RCC 7860 (cell line): ENCODE data around the gene RNF148.
"Not testable (repeated sequence)": the region's sequence is repeated elsewhere in the genome, so short reads cannot be mapped to it uniquely, and the experiment has no call there.

Experiments
- DNase-seq: peaks from one replicate; pipeline ENCODE4 v3.0.0-alpha.2; 2015; ENCODE audit warnings: low spot score
- FAIRE-seq: peaks from 2 replicates; lab custom pipeline; 2012; peaks lifted over from hg19 to GRCh38; lab: Jason Lieb, UNC

Gene RNF148

GRCh38 chr7:122691569-122692235 is 11.0 kb downstream of the RNF148 start:
- DNase-seq = no peak
- no peak for FAIRE-seq

DNA sequence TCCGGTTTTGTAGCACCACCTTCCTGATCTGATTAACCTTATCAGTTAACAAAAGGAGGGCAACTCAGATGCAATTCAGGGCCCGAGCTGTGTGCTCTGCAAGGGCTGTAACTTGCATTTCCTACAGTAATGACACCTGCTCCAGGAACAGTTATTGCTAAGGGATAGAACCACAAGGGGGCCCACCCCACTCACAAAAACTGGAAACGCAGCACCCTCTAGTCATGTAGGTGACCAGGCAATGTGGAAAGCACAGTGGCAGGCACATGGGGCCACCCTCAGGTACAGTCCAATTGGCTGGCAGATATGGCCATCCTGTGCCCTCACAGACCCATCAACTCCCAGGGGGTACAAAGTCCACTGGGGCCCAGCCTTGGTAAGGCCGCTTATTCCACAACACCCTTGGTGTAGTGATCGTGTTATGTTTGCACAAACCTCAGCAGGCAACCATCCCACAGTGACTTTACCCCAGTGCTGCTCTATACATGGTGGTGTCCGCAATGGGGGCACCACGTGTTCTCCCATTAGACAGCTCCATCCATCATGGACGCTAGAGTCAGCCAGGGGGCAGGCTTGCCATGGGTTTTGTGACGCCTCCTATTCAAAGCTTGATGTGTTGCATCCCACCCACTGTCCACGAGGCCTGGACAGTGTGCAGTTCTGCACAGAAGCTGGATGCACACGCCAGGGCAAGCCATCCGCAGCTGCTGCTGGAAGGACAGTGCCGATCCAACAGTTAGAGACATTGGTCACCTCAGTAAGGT is 13.2 kb downstream of the RNF148 start:
- FAIRE-seq = no peak

GRCh38 chr7:122688400-122688998 is 14.2 kb downstream of the RNF148 start:
- FAIRE-seq (no peak), DNase-seq (no peak)

More for the DNA sequence above, 13.2 kb downstream of the RNF148 start:
- DNase-seq = no peak

- no peak for FAIRE-seq
- DNase-seq = no peak
Measured at GRCh38 chr7:122686360-122686878, 16.3 kb downstream of the RNF148 start.

DNA sequence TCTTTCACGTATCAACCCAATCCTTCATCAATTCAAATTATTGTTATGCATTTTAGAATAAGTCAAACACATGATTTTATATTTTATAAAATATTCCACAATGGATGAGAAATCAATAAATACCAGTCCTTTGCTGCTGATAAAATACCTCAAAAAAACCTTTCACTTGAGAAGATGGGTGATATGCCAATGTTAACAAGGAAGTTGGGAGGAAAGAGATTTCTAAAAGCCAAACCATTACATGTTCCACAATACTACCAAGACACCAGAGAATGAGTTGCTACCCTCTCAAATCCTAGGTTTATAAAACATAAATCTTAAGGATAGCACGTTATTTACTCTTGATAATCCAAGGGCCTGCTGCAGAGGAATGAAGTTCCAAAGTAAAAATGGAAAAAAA is 18.2 kb downstream of the RNF148 start:
- DNase-seq (no peak), FAIRE-seq (no peak)

GRCh38 chr7:122682815-122683550 is 19.7 kb downstream of the RNF148 start:
- DNase-seq (no peak), FAIRE-seq (no peak)

DNA sequence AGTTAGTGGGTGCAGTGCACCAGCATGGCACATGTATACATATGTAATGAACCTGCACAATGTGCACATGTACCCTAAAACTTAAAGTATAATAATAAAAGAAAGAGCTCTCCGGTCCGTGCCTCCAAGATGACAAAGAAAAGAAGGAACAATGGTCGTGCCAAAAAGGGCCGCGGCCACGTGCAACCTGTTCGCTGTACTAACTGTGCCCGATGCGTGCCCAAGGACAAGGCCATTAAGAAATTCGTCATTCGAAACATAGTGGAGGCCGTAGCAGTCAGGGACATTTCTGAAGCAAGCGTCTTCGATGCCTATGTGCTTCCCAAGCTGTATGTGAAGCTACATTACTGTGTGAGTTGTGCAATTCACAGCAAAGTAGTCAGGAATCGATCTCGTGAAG is 21.5 kb downstream of the RNF148 start:
- DNase-seq, FAIRE-seq: not testable (repeated sequence)

DNA sequence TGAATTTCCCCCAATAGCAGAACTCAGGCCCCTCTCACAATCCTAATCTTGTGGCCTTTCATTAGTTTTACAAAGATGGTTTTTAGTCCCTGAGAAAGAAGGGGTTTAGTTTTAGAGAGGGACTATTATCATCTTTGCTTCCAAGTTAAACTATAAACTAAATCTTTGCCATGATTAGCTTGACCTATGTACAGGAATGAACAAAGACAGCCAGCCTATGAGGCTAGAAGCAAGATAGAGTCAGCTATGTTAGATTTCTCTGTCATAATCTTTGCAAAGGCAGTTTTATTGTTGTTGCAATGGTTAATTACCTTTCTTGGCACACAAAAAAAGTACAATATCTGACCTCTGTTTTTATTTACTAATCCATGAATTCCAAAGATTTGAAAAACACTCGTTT is 22.9 kb downstream of the RNF148 start:
- FAIRE-seq (no peak), DNase-seq (no peak)

GRCh38 chr7:122679269-122679709 is 23.4 kb downstream of the RNF148 start:
- FAIRE-seq, DNase-seq: not testable (repeated sequence)

DNA sequence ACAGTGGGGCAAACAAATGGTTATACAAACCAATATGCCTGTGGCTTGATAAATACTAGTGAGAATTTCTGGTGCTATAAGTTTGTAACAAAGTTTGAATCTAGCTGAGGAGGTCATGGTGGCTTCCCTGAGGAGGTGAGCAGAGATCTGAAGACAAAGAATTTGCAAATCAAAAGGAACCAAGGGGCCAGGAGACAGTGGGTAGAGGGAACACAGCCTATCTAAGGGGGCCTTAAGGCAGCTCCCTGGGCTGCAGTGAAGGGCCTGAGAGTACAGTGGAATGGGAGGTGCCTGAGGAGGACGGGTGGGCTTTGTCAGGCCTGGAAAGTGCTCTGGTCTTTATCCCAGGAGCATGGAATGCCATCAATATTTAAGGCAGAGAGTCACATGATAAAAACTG is 25.6 kb downstream of the RNF148 start:
- FAIRE-seq = no peak
- no peak for DNase-seq

DNA sequence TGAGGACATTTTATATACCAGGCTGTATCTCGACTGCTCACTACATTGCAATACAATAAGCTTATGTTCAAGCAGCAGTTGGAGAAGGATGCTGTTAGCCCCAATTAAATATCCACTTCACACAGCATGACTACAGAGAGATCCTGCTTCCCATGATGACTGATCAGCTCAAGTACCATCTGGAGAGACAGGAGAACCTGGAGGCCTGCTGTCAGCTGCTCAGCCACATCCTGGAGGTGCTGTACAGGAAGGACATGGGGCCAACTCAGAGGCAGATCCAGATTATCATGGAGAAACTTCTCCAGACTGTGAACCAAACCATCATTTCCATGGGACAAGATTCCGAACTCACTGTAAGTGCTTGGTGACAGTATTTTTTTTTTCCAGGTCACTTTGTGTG is 26.3 kb downstream of the RNF148 start:
- FAIRE-seq (no peak), DNase-seq (no peak)

DNA sequence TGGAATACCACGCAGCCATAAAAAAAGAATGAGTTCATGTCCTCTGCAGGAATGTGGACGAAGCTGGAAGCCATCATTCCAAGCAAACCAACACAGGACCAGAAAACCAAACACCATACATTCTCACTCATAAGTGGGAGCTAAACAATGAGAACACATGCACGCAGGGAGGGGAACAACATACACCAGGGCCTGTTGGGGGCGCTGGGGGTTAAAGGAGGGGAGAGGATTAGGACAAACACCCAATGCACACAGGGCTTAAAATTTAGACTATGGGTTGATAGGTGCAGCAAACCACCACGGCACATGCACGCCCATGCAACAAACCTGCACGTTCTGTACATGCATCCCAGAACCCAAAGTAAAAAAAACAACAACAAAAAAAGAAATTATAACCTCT is 27.1 kb downstream of the RNF148 start:
- DNase-seq (no peak), FAIRE-seq (no peak)

- FAIRE-seq (no peak), DNase-seq (no peak)
Measured at GRCh38 chr7:122675011-122675410, 27.7 kb downstream of the RNF148 start.

GRCh38 chr7:122674502-122674901 is 28.2 kb downstream of the RNF148 start:
- no peak for FAIRE-seq

DNA sequence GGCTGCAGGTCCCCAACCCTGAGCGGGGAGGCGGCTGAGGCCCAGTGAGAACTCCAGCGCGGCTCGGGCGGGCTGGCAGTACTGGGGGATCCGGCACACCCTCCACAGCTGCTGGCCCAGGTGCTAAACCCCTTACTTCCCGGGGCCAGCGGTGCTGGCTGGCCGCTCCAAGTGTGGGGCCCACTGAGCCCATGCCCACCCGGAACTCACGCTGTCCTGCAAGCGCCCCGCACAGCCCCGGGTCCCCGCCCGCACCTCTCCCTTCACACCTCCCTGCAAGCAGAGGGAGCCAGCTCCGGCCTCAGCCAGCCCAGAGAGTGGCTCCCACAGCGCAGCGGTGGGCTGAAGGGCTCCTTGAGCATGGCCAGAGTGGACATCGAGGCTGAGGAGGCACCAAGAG is 28.8 kb downstream of the RNF148 start:
- no peak for DNase-seq
- FAIRE-seq = no peak

More at GRCh38 chr7:122674502-122674901, 28.2 kb downstream of the RNF148 start:
- DNase-seq = no peak

DNA sequence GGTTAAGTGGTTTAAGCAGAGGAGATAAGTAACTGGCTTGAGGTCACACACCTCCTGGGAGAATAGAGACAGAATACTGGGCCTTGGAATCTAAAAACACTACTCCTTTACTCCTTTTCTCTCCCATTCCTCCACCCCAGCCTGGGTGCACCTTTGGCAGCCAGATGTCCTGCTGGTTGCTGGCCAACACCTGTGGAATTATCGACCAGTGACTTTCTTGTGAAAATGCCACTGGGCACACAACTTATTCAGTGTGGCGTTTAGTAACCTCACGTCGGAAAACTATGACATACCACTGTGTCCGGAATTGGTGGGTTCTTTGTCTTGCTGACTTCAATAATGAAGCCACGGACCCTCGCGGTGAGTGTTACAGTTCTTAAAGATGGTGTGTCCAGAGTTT is 30.2 kb downstream of the RNF148 start:
- FAIRE-seq = no peak

GRCh38 chr7:122663733-122664132 is 39.0 kb downstream of the RNF148 start:
- FAIRE-seq (no peak), DNase-seq (no peak)

More for the DNA sequence above, 30.2 kb downstream of the RNF148 start:
- no peak for DNase-seq

DNA sequence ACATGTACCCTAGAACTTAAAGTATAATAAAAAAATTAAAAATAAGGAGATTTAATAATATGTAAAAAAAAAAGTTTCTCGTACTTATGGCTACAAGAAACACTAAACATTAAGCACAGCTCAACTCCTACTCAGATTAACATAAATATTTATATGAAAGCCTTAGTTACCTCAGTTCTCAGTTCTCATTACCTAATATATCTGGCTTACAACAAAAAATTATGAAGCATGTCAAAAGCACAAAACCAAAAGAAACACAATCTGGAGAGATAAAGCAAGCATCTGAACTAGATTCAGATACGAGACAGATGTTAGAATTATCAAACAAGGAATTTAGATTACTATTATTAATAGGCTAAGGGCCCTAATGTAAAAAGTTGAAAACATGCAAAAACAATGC is 43.9 kb downstream of the RNF148 start:
- FAIRE-seq = no peak
- DNase-seq = no peak

DNA sequence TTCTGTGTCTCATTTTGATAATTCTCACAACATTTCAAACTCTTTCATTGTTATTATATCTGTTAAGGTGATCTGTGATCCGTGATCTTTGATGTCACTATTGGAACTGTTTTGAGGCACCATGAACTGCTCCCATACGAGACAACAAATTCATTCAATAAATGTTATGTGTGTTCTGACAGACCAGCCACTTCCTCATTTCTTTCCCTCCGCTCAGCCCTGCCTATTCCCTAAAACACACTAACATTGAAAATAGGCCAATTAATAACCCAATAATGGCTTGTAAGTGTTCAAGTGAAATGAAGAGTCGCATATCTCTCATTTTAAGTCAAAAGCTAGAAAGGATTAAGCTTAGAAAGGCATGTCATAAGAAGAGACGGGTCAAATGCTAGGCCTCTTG is 49.0 kb downstream of the RNF148 start:
- FAIRE-seq = no peak
- no peak for DNase-seq

GRCh38 chr7:122652876-122653275 is 49.8 kb downstream of the RNF148 start:
- no peak for DNase-seq
- no peak for FAIRE-seq
